HL-60 (cell line): ENCODE measurements around the gene LNPK.

Experiments used
- DNase-seq, 2 experiments: peaks; one replicate each; pipeline ENCODE4 v3.0.0-alpha.2; 2010 to 2020; ENCODE audit warnings: low read depth in 1 of 2, low spot score in 1 of 2
- H3K27ac ChIP-seq: fragments of 250-450 bp; sonication (Bioruptor Pico); replicated peaks from 2 replicates; pipeline ENCODE4 v1.5.1; 2020; ENCODE audit warnings: mild to moderate bottlenecking, moderate library complexity
- H3K27me3 ChIP-seq: fragments of 250-450 bp; sonication (Bioruptor Pico); 2 replicates; pipeline ENCODE4 v1.5.1; 2021; ENCODE audit warnings: mild to moderate bottlenecking, moderate library complexity; ENCODE audit not compliant: insufficient read depth, poor library complexity, severe bottlenecking
- H3K4me3 ChIP-seq: replicated peaks from 2 replicates; pipeline ENCODE4 v1.5.1; 2011; ENCODE audit warnings: mild to moderate bottlenecking, control low read depth, low read length; ENCODE audit not compliant: insufficient read depth
- CTCF ChIP-seq: IDR thresholded peaks from one replicate; pipeline ENCODE4 v1.5.1; 2011; ENCODE audit warnings: low read length, control low read depth, inconsistent platforms; ENCODE audit not compliant: insufficient read depth
- GABPA ChIP-seq: IDR thresholded peaks from 2 replicates; pipeline ENCODE4 v1.6.1; 2012; ENCODE audit warnings: low read depth
- POLR2AphosphoS5 ChIP-seq: IDR thresholded peaks from 2 replicates; pipeline ENCODE4 v1.6.1; 2012; ENCODE audit warnings: low read depth
- SPI1 ChIP-seq: IDR thresholded peaks from 2 replicates; pipeline ENCODE4 v1.6.1; 2012; ENCODE audit warnings: low read depth, mild to moderate bottlenecking, borderline replicate concordance
- TF ChIP-seq, protein P1 (sequence below): IDR thresholded peaks from 2 replicates; pipeline ENCODE4 v1.6.1; 2012; ENCODE audit warnings: low read depth; ENCODE audit not compliant: insufficient replicate concordance

LNPK gene

GRCh38 chr2:175884697-175885393 lies 117.2 kb downstream of the LNPK start:
- Histone ChIP-seq H3K27ac (no peak overlapping the region), H3K27me3 (no peaks in the 10 kb centered on the region), H3K4me3 (no peak overlapping the region)
- no peak for DNase-seq
- TF ChIP-seq GABPA (no peak), POLR2AphosphoS5 (no peak), CTCF (no peak), SPI1 (no peak)
- TF ChIP-seq, protein P1, sequence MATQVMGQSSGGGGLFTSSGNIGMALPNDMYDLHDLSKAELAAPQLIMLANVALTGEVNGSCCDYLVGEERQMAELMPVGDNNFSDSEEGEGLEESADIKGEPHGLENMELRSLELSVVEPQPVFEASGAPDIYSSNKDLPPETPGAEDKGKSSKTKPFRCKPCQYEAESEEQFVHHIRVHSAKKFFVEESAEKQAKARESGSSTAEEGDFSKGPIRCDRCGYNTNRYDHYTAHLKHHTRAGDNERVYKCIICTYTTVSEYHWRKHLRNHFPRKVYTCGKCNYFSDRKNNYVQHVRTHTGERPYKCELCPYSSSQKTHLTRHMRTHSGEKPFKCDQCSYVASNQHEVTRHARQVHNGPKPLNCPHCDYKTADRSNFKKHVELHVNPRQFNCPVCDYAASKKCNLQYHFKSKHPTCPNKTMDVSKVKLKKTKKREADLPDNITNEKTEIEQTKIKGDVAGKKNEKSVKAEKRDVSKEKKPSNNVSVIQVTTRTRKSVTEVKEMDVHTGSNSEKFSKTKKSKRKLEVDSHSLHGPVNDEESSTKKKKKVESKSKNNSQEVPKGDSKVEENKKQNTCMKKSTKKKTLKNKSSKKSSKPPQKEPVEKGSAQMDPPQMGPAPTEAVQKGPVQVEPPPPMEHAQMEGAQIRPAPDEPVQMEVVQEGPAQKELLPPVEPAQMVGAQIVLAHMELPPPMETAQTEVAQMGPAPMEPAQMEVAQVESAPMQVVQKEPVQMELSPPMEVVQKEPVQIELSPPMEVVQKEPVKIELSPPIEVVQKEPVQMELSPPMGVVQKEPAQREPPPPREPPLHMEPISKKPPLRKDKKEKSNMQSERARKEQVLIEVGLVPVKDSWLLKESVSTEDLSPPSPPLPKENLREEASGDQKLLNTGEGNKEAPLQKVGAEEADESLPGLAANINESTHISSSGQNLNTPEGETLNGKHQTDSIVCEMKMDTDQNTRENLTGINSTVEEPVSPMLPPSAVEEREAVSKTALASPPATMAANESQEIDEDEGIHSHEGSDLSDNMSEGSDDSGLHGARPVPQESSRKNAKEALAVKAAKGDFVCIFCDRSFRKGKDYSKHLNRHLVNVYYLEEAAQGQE, result no peak

DNA sequence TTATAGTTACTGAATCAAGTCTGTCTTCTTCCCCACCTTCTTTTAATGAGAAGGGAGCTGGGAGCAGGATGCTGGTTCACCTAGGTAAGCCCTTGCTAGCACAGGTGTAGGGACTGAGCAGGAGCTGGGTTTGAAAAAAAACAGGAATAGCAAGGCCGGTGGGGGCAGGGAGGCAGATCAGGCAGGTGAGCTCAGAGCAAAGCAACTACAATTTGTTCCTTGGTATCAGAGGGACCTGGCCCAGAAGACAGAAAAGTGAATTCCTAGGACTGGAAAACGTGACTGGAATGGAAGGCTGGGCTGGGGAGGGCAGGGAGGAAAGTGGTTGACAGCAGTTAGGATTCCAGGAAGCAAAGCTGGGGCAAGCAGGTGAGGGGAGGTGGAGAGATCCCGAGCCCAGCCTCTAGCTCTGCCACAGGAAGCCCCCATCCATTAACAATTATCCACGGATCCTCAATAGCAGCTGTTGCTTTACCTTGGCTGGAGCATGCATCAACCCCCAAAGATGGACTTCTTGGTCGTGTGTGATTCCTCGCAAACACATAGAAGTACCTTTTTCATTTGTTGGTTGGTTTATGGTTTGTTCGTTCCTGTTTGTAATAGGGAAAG lies 118.4 kb downstream of the LNPK start:
- no peaks in the 10 kb centered on the region for H3K27me3 ChIP-seq
- no peak for DNase-seq
- H3K4me3 ChIP-seq, result no peak overlapping the region
- H3K27ac ChIP-seq, result no peak overlapping the region
- no peak for TF ChIP-seq GABPA
- no peak for TF ChIP-seq POLR2AphosphoS5
- TF ChIP-seq, protein P1, result no peak
- TF ChIP-seq CTCF, result no peak
- TF ChIP-seq SPI1, result no peak

DNA sequence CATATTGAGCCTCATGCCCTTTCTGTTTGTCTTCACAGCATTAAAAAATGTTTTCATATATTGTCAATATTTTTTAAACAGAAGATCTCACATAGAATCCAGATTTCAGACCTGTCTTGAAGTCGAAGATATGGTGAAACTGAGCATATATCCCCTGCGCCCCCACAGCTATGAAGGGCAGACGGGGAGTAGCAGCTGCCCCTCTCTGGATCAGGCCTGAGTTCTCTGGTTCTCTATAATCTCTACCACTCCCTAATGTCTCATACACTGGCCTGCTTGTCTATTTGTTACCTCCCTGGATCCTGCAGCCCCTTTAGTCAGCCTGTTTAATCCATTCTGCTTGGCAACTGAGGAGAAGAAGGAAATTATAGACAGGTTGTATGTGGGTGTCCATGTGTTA lies 122.4 kb downstream of the LNPK start:
- no peak overlapping the region for H3K4me3 ChIP-seq
- no peak overlapping the region for H3K27ac ChIP-seq
- H3K27me3 ChIP-seq, result peaks cover 5% of the 10 kb centered on the region
- DNase-seq, result no peak
- TF ChIP-seq, protein P1, result no peak
- TF ChIP-seq SPI1 (no peak), CTCF (no peak), GABPA (no peak), POLR2AphosphoS5 (no peak)
